Right lobe of liver (tissue), 6 donors: ENCODE data around the gene PSMA5. TPM values are rescaled to one million over a fixed set of nuclear protein-coding genes. Genes with fewer than 3 reads are reported as not detected.
"Not testable (repeated sequence)": the region's sequence is repeated elsewhere in the genome, so short reads cannot be mapped to it uniquely, and the experiment has no call there.

ENCODE experiments used
- ATAC-seq, 4 donors: fragments of 200-7000 bp; cut with Tn5 transposase; one replicate each; pipeline ENCODE4 v1.9.1; 2020; ENCODE audit warnings: mild to moderate bottlenecking in 4 of 4, moderate library complexity in 4 of 4
- DNase-seq, 3 donors: peaks; one replicate each; pipeline ENCODE4 v3.0.0-alpha.2; 2020
- H3K27ac ChIP-seq, 3 donors: fragments of 200-600 bp; one replicate each; pipeline ENCODE4 v1.8.0; 2022
- H3K27me3 ChIP-seq, 2 donors: fragments of 200-600 bp; one replicate each; pipeline ENCODE4 v1.8.0; 2022
- H3K36me3 ChIP-seq, 4 donors: fragments of 200-600 bp; sonication (generic) in 1 of 4; one replicate each; pipeline versions ENCODE4 v1.5.1 to v1.8.0; 2017 to 2022; ENCODE audit warnings: control low read depth in 1 of 4
- H3K4me1 ChIP-seq, 4 donors: fragments of 200-600 bp; sonication (generic) in 1 of 4; one replicate each; pipeline versions ENCODE4 v1.5.1 to v1.8.0; 2017 to 2022; ENCODE audit warnings: control low read depth in 1 of 4
- H3K4me3 ChIP-seq, 3 donors: fragments of 200-600 bp; one replicate each; pipeline ENCODE4 v1.8.0; 2022
- H3K9me3 ChIP-seq, 4 donors: fragments of 200-600 bp; sonication (generic) in 1 of 4; one replicate each; pipeline versions ENCODE4 v1.5.1 to v1.8.0; 2017 to 2022; ENCODE audit warnings: control low read depth in 1 of 4
- CTCF ChIP-seq, 4 donors: fragments of 200-600 bp in 3 of 4; fragments of 450-650 bp in 1 of 4; IDR thresholded peaks; one replicate each; pipeline versions ENCODE4 v1.5.1 to v1.8.0; 2016 to 2022; ENCODE audit warnings: antibody characterized with exemption in 4 of 4, mild to moderate bottlenecking in 2 of 4
- POLR2A ChIP-seq: fragments of 450-650 bp; IDR thresholded peaks from one replicate; pipeline ENCODE4 v1.6.1; 2017; ENCODE audit warnings: antibody characterized with exemption, mild to moderate bottlenecking
- WGBS: methylation state at CpG from one replicate; pipeline ENCODE4 v1.1.6; 2018; ENCODE audit warnings: low coverage, low lambda C conversion rate; ENCODE audit not compliant: insufficient coverage; ENCODE audit errors: missing lambda C conversion rate; 5-methylcytosine and 5-hydroxymethylcytosine counted together
- intact Hi-C, 2 donors: fragments of 100-400 bp; cut with DNase I; formaldehyde crosslinking; loops; one replicate each; pipeline versions ENCODE4 v1.11.2 to v1.14.1; 2022
- total RNA-seq, 6 experiments: library from RNA; depleted of rRNA in 2 of 6; stranded (reverse); fragments of >200 nt in 2 of 6; fragmentation: NEBNext Ultra II Directional in 3 of 6; extraction: Animal tissue kit (Norgen Biotek cat#: 25700) in 3 of 6; gene quantifications; one replicate each; pipeline versions ENCODE4 v1.1.0 to v1.2.4, GENCODE V29; 2016 to 2023
- donor health status: DM: no; HTN: yes; CAD: no.
- donor health status: DM: no; HTN: no; CAD: no.
- donor health status: DM: no; HTN: no; CAD: no.
- donor health status: DM: no; HTN: yes; CAD: no.
- donor health status: DM: no; HTN: yes; CAD: no.

The PSMA5 gene
- total RNA-seq, 6 experiments from 2014 or later = 38.8 to 83.5 (median 61.1) TPM

DNA sequence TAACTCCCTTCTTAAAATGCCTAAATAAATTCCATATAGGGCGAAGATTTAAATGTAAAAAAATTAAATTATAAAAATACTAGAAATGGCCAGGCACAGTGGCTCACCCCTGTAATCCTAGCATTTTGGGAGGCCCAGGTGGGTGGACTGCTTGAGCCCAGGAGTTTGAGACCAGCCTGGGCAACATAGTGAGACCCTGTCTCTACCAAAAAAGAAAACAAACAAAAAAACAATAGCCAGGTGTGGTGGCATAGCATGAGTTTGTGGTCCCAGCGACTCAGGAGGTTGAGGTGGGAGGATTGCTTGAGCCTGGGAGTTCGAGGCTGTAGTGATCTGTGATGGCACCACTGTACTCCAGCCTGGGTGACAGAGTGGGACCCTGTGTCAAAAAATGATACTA, 46.3 kb downstream of the PSMA5 start:
- Histone ChIP-seq H3K4me1 (peaks cover 0 to 8% (median 0%) of the 10 kb centered on the region in 4 donors), H3K27me3 (no peaks in the 10 kb centered on the region), H3K27ac (no peak overlapping the region), H3K9me3 (no peaks in the 10 kb centered on the region), H3K4me3 (no peak overlapping the region), H3K36me3 (no peaks in the 10 kb centered on the region)
- 91% methylated on average over 1 of the region's 3 CpGs for WGBS
- DNase-seq (no peak), ATAC-seq (no peak)
- intact Hi-C loops = no loop called here
- TF ChIP-seq CTCF (IDR thresholded peaks at IDR 0.05) (no peak), POLR2A (no peak)

- Histone ChIP-seq H3K4me3 (no peak overlapping the region), H3K4me1 (peaks cover 0 to 8% (median 0%) of the 10 kb centered on the region in 4 donors), H3K27me3 (no peaks in the 10 kb centered on the region), H3K36me3 (no peaks in the 10 kb centered on the region), H3K9me3 (no peaks in the 10 kb centered on the region), H3K27ac (no peak overlapping the region)
- ATAC-seq (peak in 1 of 4 donors; percentile 49), DNase-seq (no peak)
- intact Hi-C loops = no loop called here
- WGBS = 58% methylated on average over 3 of the region's 3 CpGs
- TF ChIP-seq POLR2A = no peak
- TF ChIP-seq CTCF (IDR thresholded peaks at IDR 0.05) = no peak
Measured at GRCh38 chr1:109379422-109379821, 46.8 kb downstream of the PSMA5 start.

- Histone ChIP-seq H3K4me3 (no peak overlapping the region), H3K4me1 (peaks cover 0 to 15% (median 0%) of the 10 kb centered on the region in 4 donors), H3K27ac (no peak overlapping the region), H3K36me3 (no peaks in the 10 kb centered on the region), H3K27me3 (no peaks in the 10 kb centered on the region), H3K9me3 (no peaks in the 10 kb centered on the region)
- WGBS = 98% methylated on average over 4 of the region's 4 CpGs
- TF ChIP-seq POLR2A = no peak
- no peak for TF ChIP-seq CTCF (IDR thresholded peaks at IDR 0.05)
- intact Hi-C loops = no loop called here
- ATAC-seq (no peak), DNase-seq (no peak)
Measured at GRCh38 chr1:109377698-109378097, 48.5 kb downstream of the PSMA5 start.

DNA sequence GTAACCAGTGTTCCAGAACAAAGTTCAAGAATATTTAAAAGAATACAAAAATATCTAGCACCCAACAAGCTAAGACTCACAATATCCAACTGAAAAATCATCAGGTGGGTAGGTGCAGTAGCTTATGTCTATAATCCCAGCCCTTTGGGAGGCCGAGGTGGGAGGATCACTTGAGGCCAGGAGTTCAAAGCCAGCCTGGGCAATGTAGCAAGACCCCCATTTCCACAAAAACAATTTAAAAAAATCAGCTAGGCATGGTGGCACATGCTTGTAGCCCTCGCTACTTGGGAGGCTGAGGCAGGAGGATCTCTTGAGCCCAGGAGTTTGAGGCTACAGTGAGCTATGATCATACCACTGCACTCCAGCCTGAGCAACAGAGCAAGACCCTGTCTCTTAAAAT, 52.6 kb downstream of the PSMA5 start:
- H3K27me3 ChIP-seq, intact Hi-C loops, H3K27ac ChIP-seq, ATAC-seq, DNase-seq, H3K9me3 ChIP-seq, H3K4me3 ChIP-seq, H3K36me3 ChIP-seq: not testable (repeated sequence)
- WGBS = 93% methylated on average over 2 of the region's 2 CpGs
- H3K4me1 ChIP-seq = peaks cover 0 to 26% (median 0%) of the 10 kb centered on the region in 4 donors

DNA sequence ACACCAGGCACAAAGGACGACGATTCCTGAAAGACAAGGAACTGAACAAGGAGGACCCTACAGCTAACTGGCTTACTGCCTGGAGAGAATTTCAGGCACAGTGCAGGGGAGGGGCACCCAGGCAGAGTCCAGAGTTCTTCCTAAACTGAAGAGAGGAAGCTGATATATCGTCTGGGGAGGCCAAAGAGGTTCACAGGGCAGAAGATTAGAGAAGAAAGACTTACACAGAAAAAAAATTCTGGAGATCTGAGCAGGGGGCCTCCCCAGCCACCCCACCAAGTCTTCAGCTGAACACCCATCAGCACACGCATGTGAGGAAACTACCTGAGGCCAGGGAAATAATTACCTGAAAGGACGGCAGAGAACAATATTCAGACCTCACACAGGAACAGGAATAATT, 53.1 kb downstream of the PSMA5 start:
- Histone ChIP-seq H3K4me1 (peaks cover 0 to 26% (median 0%) of the 10 kb centered on the region in 4 donors), H3K27me3 (no peaks in the 10 kb centered on the region), H3K4me3 (no peak overlapping the region), H3K27ac (peak overlapping the region in 1 of 3 donors; percentile 50), H3K9me3 (no peaks in the 10 kb centered on the region), H3K36me3 (no peaks in the 10 kb centered on the region)
- ATAC-seq (peak; percentile 19 to 68 (median 48)), DNase-seq (no peak)
- intact Hi-C loops = no loop called here
- TF ChIP-seq CTCF (IDR thresholded peaks at IDR 0.05) (no peak), POLR2A (no peak)
- 28% methylated on average over 5 of the region's 5 CpGs for WGBS
